Progenitor cell of endocrine pancreas (in vitro differentiated cells): Measurements from ENCODE around the gene ADPGK. TPM values are rescaled to one million over a fixed set of nuclear protein-coding genes. Genes with fewer than 3 reads are reported as not detected.
"Not testable (repeated sequence)": the region's sequence is repeated elsewhere in the genome, so short reads cannot be mapped to it uniquely, and the experiment has no call there.

ENCODE experiments used
- DNase-seq: peaks from one replicate; pipeline ENCODE4 v3.0.0; 2021; ENCODE audit warnings: low spot score; ENCODE audit not compliant: unreplicated experiment
- H3K27ac Mint-ChIP-seq: 2 replicates; pipeline ENCODE4 v1.8.0; 2021; ENCODE audit warnings: mild to moderate bottlenecking, moderate library complexity, mixed read lengths
- H3K27me3 Mint-ChIP-seq: 2 replicates; pipeline ENCODE4 v1.8.0; 2021; ENCODE audit warnings: mixed read lengths
- H3K36me3 Mint-ChIP-seq: 2 replicates; pipeline ENCODE4 v1.8.0; 2022; ENCODE audit warnings: mixed read lengths; ENCODE audit not compliant: insufficient read depth
- H3K4me1 Mint-ChIP-seq: 2 replicates; pipeline ENCODE4 v1.8.0; 2021; ENCODE audit warnings: low read depth, mixed read lengths
- H3K4me3 Mint-ChIP-seq: 2 replicates; pipeline ENCODE4 v1.8.0; 2021; ENCODE audit warnings: low read depth, mild to moderate bottlenecking, moderate library complexity, mixed read lengths
- H3K9me3 Mint-ChIP-seq: 2 replicates; pipeline ENCODE4 v1.8.0; 2021; ENCODE audit warnings: low read depth, mixed read lengths
- CTCF ChIP-seq: fragments of 200-600 bp; sonication (generic); IDR thresholded peaks from one replicate; pipeline ENCODE4 v1.5.0; 2021; ENCODE audit warnings: antibody characterized with exemption, mild to moderate bottlenecking; ENCODE audit not compliant: unreplicated experiment
- total RNA-seq: library from RNA; stranded (reverse); gene quantifications from 2 replicates; pipeline ENCODE4 v1.2.1, GENCODE V29; 2021

The ADPGK gene
- total RNA-seq, 1 donor from 2014 or later: 52.6 TPM

GRCh38 chr15:72733941-72734738 lies 49.4 kb downstream of the ADPGK start:
- Mint-ChIP-seq H3K4me1 (peaks cover 7% of the 10 kb centered on the region), H3K27me3 (no peaks in the 10 kb centered on the region), H3K36me3 (peaks cover 18% of the 10 kb centered on the region), H3K4me3 (no peak overlapping the region), H3K27ac (peak overlapping the region; percentile 54), H3K9me3 (no peaks in the 10 kb centered on the region)
- TF ChIP-seq CTCF: no peak
- no peak for DNase-seq

GRCh38 chr15:72732516-72732915 lies 51.0 kb downstream of the ADPGK start:
- Mint-ChIP-seq H3K9me3 (no peaks in the 10 kb centered on the region), H3K27ac (no peak overlapping the region), H3K36me3 (peaks cover 16% of the 10 kb centered on the region), H3K4me3 (no peak overlapping the region), H3K4me1 (peaks cover 7% of the 10 kb centered on the region), H3K27me3 (no peaks in the 10 kb centered on the region)
- no peak for DNase-seq
- no peak for TF ChIP-seq CTCF

GRCh38 chr15:72732086-72732485 lies 51.5 kb downstream of the ADPGK start:
- Mint-ChIP-seq H3K4me1 (peaks cover 7% of the 10 kb centered on the region), H3K4me3 (no peak overlapping the region), H3K9me3 (no peaks in the 10 kb centered on the region), H3K27me3 (no peaks in the 10 kb centered on the region), H3K36me3 (peaks cover 16% of the 10 kb centered on the region), H3K27ac (no peak overlapping the region)
- TF ChIP-seq CTCF: no peak
- no peak for DNase-seq

GRCh38 chr15:72728821-72729220 lies 54.7 kb downstream of the ADPGK start:
- TF ChIP-seq CTCF: no peak
- no peaks in the 10 kb centered on the region for H3K27me3 Mint-ChIP-seq
- no peak overlapping the region for H3K4me3 Mint-ChIP-seq
- no peaks in the 10 kb centered on the region for H3K9me3 Mint-ChIP-seq
- DNase-seq: no peak
- no peaks in the 10 kb centered on the region for H3K4me1 Mint-ChIP-seq
- no peak overlapping the region for H3K27ac Mint-ChIP-seq
- H3K36me3 Mint-ChIP-seq: peaks cover 13% of the 10 kb centered on the region

- not testable (repeated sequence) for H3K9me3 Mint-ChIP-seq, H3K27me3 Mint-ChIP-seq, H3K27ac Mint-ChIP-seq, H3K4me1 Mint-ChIP-seq, H3K4me3 Mint-ChIP-seq, DNase-seq
- H3K36me3 Mint-ChIP-seq: peaks cover 13% of the 10 kb centered on the region
Measured at GRCh38 chr15:72728249-72728648, 55.3 kb downstream of the ADPGK start.

- H3K9me3 Mint-ChIP-seq: no peaks in the 10 kb centered on the region
- no peak overlapping the region for H3K4me3 Mint-ChIP-seq
- no peaks in the 10 kb centered on the region for H3K27me3 Mint-ChIP-seq
- no peaks in the 10 kb centered on the region for H3K4me1 Mint-ChIP-seq
- H3K27ac Mint-ChIP-seq: no peak overlapping the region
- peaks cover 7% of the 10 kb centered on the region for H3K36me3 Mint-ChIP-seq
- TF ChIP-seq CTCF: no peak
- DNase-seq: no peak
Measured at GRCh38 chr15:72727154-72727553, 56.4 kb downstream of the ADPGK start.

- not testable (repeated sequence) for H3K4me3 Mint-ChIP-seq, H3K27ac Mint-ChIP-seq, H3K36me3 Mint-ChIP-seq, DNase-seq, H3K4me1 Mint-ChIP-seq, H3K9me3 Mint-ChIP-seq, H3K27me3 Mint-ChIP-seq
Measured at GRCh38 chr15:72725851-72726250, 57.7 kb downstream of the ADPGK start.
